GM23248 (cell line): ENCODE measurements around the gene RASSF1. TPM values are rescaled to one million over a fixed set of nuclear protein-coding genes. Genes with fewer than 3 reads are reported as not detected.

Experiments
- DNase-seq: peaks from one replicate; pipeline ENCODE4 v3.0.0-alpha.2; 2015
- H2AFZ ChIP-seq: fragments of 200-600 bp; sonication (generic); 2 replicates; pipeline ENCODE4 v1.6.1; 2016; ENCODE audit warnings: antibody characterized with exemption
- H3F3A ChIP-seq: fragments of 200-600 bp; sonication (generic); 2 replicates; pipeline ENCODE4 v1.6.1; 2016; ENCODE audit warnings: mild to moderate bottlenecking, antibody characterized with exemption, mixed run types; ENCODE audit not compliant: insufficient read depth
- H3K27ac ChIP-seq: fragments of 200-600 bp; sonication (generic); 2 replicates; pipeline ENCODE4 v1.5.1; 2016; ENCODE audit warnings: mild to moderate bottlenecking
- H3K27me3 ChIP-seq: fragments of 200-600 bp; sonication (generic); replicated peaks from 2 replicates; pipeline ENCODE4 v1.6.1; 2016; ENCODE audit warnings: mild to moderate bottlenecking; ENCODE audit not compliant: insufficient read depth
- H3K36me3 ChIP-seq: fragments of 200-600 bp; sonication (generic); 2 replicates; pipeline ENCODE4 v1.6.1; 2016; ENCODE audit warnings: low read depth, mild to moderate bottlenecking
- H3K4me1 ChIP-seq: fragments of 200-600 bp; sonication (generic); 2 replicates; pipeline ENCODE4 v1.6.1; 2016; ENCODE audit warnings: mild to moderate bottlenecking; ENCODE audit not compliant: insufficient read depth
- H3K4me2 ChIP-seq: fragments of 200-600 bp; sonication (generic); one replicate; pipeline ENCODE4 v1.6.1; 2016; ENCODE audit warnings: mild to moderate bottlenecking; ENCODE audit not compliant: unreplicated experiment
- H3K4me3 ChIP-seq: fragments of 200-600 bp; sonication (generic); 2 replicates; pipeline ENCODE4 v1.5.1; 2016; ENCODE audit warnings: mild to moderate bottlenecking
- H3K79me2 ChIP-seq: fragments of 200-600 bp; sonication (generic); 2 replicates; pipeline ENCODE4 v1.6.1; 2016; ENCODE audit warnings: mild to moderate bottlenecking; ENCODE audit not compliant: insufficient read depth
- H3K9ac ChIP-seq: fragments of 200-600 bp; sonication (generic); 2 replicates; pipeline ENCODE4 v1.6.1; 2016; ENCODE audit warnings: mild to moderate bottlenecking
- H3K9me2 ChIP-seq: fragments of 200-600 bp; sonication (generic); 2 replicates; pipeline ENCODE4 v1.6.1; 2016; ENCODE audit warnings: mixed run types, mild to moderate bottlenecking, moderate library complexity; ENCODE audit not compliant: insufficient read depth
- H3K9me3 ChIP-seq: fragments of 200-600 bp; sonication (generic); one replicate; pipeline ENCODE4 v1.6.1; 2017; ENCODE audit warnings: low read depth
- H4K20me1 ChIP-seq: fragments of 200-600 bp; sonication (generic); 2 replicates; pipeline ENCODE4 v1.6.0; 2016; ENCODE audit not compliant: insufficient read depth
- EZH2 ChIP-seq: fragments of 200-600 bp; sonication (generic); IDR thresholded peaks from 2 replicates; pipeline ENCODE4 v1.6.1; 2018; ENCODE audit warnings: antibody characterized with exemption, mild to moderate bottlenecking; ENCODE audit not compliant: insufficient read depth, poor library complexity, severe bottlenecking
- EZH2phosphoT487 ChIP-seq: fragments of 200-600 bp; sonication (generic); IDR thresholded peaks from 2 replicates; pipeline ENCODE4 v1.6.1; 2018; ENCODE audit warnings: antibody characterized with exemption, moderate library complexity, mild to moderate bottlenecking, low read depth; ENCODE audit not compliant: insufficient read depth
- WGBS, 2 experiments: methylation state at CpG; one replicate each; pipeline ENCODE4 v1.1.6; 2015 to 2017; ENCODE audit warnings: low lambda C conversion rate in 2 of 2, low coverage in 1 of 2; ENCODE audit errors: missing lambda C conversion rate in 2 of 2; 5-methylcytosine and 5-hydroxymethylcytosine counted together
- in situ Hi-C: fragments of 300-500 bp; cut with MboI; formaldehyde crosslinking; loops from 2 replicates; pipeline ENCODE4 v1.15.0; 2020
- polyA plus RNA-seq: library from polyadenylated mRNA; unstranded; fragments of >200 nt; fragmentation: Nextera tagmentation; extraction: Ambion mirVana; gene quantifications from 2 replicates; pipeline ENCODE4 v1.2.1, GENCODE V29; 2016
- total RNA-seq: library from RNA; depleted of rRNA; stranded (reverse); fragments of >200 nt; shearing (Covaris generic); gene quantifications from 2 replicates; pipeline ENCODE4 v1.2.3, GENCODE V29; 2014

RASSF1 gene
- total and polyA plus RNA-seq, 2 experiments from 2014 or later, result 56.4 to 57.5 TPM

DNA sequence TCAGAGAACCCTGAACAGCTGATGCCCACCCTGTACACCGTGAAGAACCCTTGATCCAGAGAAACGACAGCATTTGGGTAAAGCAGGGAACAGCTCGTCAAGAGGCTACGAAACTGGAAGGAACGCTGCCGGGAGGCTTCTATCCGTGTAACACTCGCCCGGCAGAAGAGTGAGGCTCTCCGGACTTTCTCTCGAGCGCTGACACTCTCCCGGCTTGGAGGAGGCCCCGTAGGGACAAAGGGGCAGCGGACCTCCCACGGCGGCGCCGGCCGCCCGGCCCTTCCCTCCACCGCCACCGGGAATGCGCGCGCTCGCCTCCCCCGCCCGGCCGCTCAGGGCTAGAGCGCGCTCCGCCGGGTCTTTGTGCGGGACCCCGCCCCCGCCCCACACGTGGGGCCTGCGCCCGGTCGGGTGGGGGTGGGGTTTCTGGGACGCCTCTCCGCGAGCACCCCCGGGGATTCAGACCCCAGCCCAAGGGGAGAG, 19.7 kb downstream of the RASSF1 start:
- Histone ChIP-seq H2AFZ (peak overlapping the region; percentile 93), H3K4me2 (peak overlapping the region; percentile 91), H3K4me1 (peaks cover 11% of the 10 kb centered on the region; the same call in 1 of the 2 replicates), H3K27me3 (no peaks in the 10 kb centered on the region), H3K79me2 (peaks cover 27% of the 10 kb centered on the region), H3F3A (no peaks in the 10 kb centered on the region), H3K4me3 (peak overlapping the region; percentile 91), H4K20me1 (no peaks in the 10 kb centered on the region), H3K36me3 (no peaks in the 10 kb centered on the region), H3K27ac (peak overlapping the region; percentile 90), H3K9ac (peak overlapping the region; percentile 96), H3K9me2 (no peaks in the 10 kb centered on the region), H3K9me3 (no peaks in the 10 kb centered on the region)
- in situ Hi-C loops, result no loop called here
- peak; percentile 84 for DNase-seq
- WGBS, 2 experiments, result 1 to 2% methylated on average over 12 to 45 of the region's 45 CpGs
- TF ChIP-seq EZH2phosphoT487, result no peak
- TF ChIP-seq EZH2, result no peak

DNA sequence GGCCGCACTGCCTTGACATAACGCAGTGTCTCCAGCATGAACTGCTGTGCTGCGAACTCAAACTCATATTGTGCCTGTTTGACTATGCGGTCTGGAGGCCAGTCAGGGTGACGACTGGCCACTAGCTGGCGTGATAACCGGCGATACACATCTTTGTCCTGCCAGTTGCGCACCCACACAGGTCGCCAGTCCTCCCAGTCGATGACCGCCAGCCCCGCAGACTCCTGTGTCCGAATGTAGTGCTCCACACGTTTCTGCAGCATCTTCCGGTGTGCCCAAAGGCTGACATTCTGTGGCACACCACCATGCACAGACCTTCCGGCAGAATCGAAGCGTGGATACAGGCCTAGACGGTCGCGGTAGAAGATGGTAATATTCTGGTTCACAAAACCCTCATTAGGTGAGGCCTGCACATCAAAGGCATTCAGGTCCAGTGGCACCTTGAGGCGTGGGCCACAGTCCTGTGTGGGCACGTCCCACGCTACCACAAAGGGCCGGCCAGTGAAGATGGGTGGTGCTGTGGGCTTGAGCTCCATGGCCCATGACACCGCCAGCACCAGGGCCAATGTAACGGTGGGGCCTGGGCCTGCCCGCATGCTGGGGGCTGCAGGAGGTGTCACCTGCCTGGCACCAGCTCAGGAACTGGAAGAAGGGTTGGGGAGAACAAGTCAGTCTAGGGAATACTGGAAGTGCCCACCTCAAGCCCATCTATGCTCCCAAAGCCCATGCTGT, 20.6 kb downstream of the RASSF1 start:
- Histone ChIP-seq H3F3A (no peaks in the 10 kb centered on the region), H3K79me2 (peaks cover 27% of the 10 kb centered on the region), H3K4me1 (peaks cover 11% of the 10 kb centered on the region; the same call in 1 of the 2 replicates), H3K4me2 (peak overlapping the region; percentile 91), H3K36me3 (no peaks in the 10 kb centered on the region), H3K4me3 (peak overlapping the region; percentile 91), H3K9ac (peak overlapping the region; percentile 96), H3K9me2 (no peaks in the 10 kb centered on the region), H4K20me1 (no peaks in the 10 kb centered on the region), H3K27me3 (no peaks in the 10 kb centered on the region), H3K27ac (no peak overlapping the region), H2AFZ (no peak overlapping the region; the same call in 1 of the 2 replicates), H3K9me3 (no peaks in the 10 kb centered on the region)
- in situ Hi-C loops, result no loop called here
- WGBS, 2 experiments, result 85 to 87% methylated on average over 29 of the region's 29 CpGs
- TF ChIP-seq EZH2phosphoT487, result no peak
- TF ChIP-seq EZH2, result no peak
- DNase-seq, result no peak

DNA sequence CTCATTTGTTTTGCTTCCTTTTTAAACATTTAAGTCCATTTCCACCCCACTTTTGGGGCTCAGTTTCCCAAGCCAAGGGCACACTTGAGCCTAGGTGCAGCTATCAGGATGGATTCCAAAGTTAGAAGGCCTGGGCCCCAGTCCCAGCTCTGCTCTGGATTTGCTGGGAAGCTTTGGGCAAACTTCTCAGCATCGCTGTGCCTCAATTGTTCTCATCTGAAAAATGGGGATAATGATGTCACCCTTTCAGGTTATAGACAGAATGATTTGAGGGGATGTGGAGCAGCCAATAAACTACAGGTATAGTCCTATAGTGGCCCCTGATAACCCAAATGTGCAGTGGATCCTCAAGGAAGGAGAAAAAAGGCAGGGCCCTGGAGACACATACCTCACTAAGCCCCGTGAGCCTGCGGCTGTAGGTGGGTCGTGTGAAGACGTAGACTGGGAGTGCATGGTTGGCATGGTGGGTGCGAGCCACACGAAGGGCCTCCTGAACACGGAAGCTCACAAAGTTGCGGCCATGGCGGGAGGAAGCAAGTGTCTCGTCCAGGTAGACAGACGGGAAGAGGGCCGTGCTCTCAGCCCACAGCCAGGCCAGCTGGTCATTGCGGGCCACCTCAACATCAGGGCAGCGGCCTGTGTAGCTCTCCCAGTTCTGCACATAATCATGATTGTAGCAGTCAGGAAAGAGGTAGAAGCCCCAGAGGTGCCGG, 21.3 kb downstream of the RASSF1 start:
- Histone ChIP-seq H3K4me1 (peaks cover 11% of the 10 kb centered on the region; the same call in 1 of the 2 replicates), H3K9me2 (no peaks in the 10 kb centered on the region), H3K4me2 (no peak overlapping the region), H3K27me3 (no peaks in the 10 kb centered on the region), H3K79me2 (peaks cover 27% of the 10 kb centered on the region), H3F3A (peaks cover 2% of the 10 kb centered on the region; the same call in 1 of the 2 replicates), H3K4me3 (no peak overlapping the region), H2AFZ (no peak overlapping the region), H3K36me3 (no peaks in the 10 kb centered on the region), H3K27ac (no peak overlapping the region), H4K20me1 (no peaks in the 10 kb centered on the region), H3K9me3 (no peaks in the 10 kb centered on the region), H3K9ac (peak overlapping the region; percentile 3; the same call in 1 of the 2 replicates)
- in situ Hi-C loops, result no loop called here
- 89 to 90% methylated on average over 16 of the region's 16 CpGs for WGBS, 2 experiments
- TF ChIP-seq EZH2, result no peak
- TF ChIP-seq EZH2phosphoT487, result no peak
- no peak for DNase-seq

DNA sequence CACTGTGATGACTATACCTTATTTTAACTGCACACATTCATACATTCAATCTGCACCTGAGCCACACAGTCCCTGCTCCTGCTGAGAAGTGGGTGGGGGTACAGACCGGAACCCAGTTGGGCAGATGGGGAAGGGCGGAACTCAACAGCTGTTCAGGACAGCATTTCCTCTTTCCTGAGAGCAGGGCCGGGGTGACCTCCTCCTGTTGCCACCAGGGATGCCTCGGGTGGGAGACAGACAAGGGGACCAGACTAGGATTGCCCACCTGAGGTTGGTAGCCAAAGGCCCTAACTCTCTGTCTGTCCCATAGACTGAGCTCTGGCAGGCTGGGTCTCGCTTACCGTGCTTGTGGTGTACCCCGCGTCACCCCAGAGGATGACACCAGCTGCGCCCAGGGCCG, 22.0 kb downstream of the RASSF1 start:
- Histone ChIP-seq H3K4me3 (no peak overlapping the region), H3K9ac (0 out of 2 replicates have a peak overlapping the region, but pooled peaks have one; percentile 3), H3F3A (peaks cover 9% of the 10 kb centered on the region; the same call in 1 of the 2 replicates), H3K36me3 (no peaks in the 10 kb centered on the region), H3K27me3 (no peaks in the 10 kb centered on the region), H3K79me2 (peaks cover 27% of the 10 kb centered on the region), H3K9me2 (no peaks in the 10 kb centered on the region), H2AFZ (no peak overlapping the region), H3K4me2 (no peak overlapping the region), H3K4me1 (peaks cover 11% of the 10 kb centered on the region; the same call in 1 of the 2 replicates), H4K20me1 (no peaks in the 10 kb centered on the region), H3K27ac (no peak overlapping the region), H3K9me3 (no peaks in the 10 kb centered on the region)
- in situ Hi-C loops, result no loop called here
- TF ChIP-seq EZH2phosphoT487 (no peak), EZH2 (no peak)
- 91 to 97% methylated on average over 10 of the region's 10 CpGs for WGBS, 2 experiments
- DNase-seq, result no peak
